ENCODE data around the gene FOSB. TPM values are rescaled to one million over a fixed set of nuclear protein-coding genes. Genes with fewer than 3 reads are reported as not detected.
A peak's percentile ranks its signal among the peaks of the same experiment; 100 is the strongest.

FOSB gene
- total RNA-seq, 1 experiment from 2014 or later: 1.6 TPM

DNA sequence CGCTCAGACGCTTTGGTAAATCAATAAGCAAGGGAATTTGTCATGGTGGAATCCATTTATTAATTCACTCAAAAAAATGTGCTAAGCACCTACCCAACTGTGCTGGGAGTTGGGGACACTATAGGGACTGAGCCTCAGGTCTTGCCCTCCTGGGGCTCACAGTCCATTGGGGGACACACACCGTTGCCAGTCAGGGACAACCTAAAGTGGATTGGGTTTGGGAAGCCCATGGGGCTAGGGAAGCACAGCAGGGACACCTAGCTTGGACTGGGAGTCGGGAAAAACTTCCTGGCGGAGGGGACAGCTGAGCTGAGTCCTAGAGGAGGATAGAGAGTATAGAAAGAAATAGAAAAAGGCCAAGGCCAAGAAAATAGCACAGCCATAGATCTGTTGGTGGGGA, 8.5 kb downstream of the FOSB start:
- DNase-seq: no peak
- H3K27me3 ChIP-seq (ENCODE audit: control insufficient read depth, insufficient read depth, low read length): peaks cover 12% of the 10 kb centered on the region; the same call in 1 of the 2 replicates
- no peak overlapping the region for H3K4me3 ChIP-seq (ENCODE audit: insufficient read depth, low read depth, low read length)
- no peaks in the 10 kb centered on the region for H3K36me3 ChIP-seq (replicated peaks; ENCODE audit: control insufficient read depth, insufficient read depth, low read length)

DNA sequence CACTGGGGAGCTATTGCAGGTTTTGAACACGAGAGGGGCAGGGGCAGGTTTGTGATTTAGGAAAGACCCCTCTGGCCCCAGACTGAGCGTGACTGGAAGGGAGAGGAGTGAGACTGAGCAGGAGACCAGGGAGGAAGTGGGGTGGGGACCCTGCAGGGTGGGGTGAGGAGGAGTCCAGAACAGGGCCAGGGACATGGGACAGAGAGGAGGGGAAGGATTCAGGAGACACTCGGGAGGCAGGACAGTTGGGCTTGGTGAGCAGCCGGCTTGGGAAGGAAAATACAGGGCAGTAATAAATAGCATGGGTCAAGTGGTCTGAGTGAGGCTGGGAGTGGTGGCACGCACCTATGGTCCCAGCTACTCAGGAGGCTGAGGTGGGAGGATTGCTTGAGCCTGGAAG, 9.4 kb downstream of the FOSB start:
- DNase-seq: no peak
- Histone ChIP-seq H3K27me3 (ENCODE audit: control insufficient read depth, insufficient read depth, low read length) (peaks cover 9% of the 10 kb centered on the region; the same call in 1 of the 2 replicates), H3K4me3 (ENCODE audit: insufficient read depth, low read depth, low read length) (no peak overlapping the region), H3K36me3 (replicated peaks; ENCODE audit: control insufficient read depth, insufficient read depth, low read length) (no peaks in the 10 kb centered on the region)

DNA sequence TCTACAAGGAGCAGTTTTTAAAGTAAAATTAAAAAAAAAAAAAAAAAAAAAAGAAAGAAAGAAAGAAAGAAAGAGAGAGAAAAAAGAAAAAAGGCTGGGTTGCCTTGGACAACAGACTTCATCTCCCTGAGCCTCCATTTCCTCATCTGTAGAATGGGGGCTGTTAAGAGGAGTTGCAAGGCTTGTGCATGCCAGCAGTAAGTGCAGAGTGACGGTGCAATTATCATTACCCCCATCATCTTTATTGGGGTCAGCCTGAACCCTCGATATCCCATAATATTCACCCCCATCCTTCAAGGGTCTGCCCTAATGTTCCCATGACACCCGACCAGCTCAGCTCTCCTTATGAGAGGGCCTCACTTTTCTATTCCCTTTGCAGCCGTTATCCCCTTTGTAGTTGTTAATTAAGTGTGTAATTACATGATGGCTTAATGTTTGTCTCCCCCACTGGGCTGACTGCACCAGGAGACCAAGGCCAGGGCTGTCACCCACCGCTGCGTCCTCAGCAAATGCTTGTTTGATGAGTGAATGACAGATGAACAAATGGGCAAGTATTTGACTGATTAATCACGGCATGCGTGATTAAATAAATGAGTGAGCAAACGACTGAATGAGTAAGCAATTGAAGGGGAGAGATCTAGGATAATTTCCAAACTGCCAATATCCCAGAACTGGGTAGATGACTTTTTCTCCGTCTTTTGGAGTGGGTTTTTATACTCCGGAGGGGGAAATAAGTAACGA, 10.1 kb downstream of the FOSB start:
- no peak for DNase-seq
- Histone ChIP-seq H3K36me3 (replicated peaks; ENCODE audit: control insufficient read depth, insufficient read depth, low read length) (no peaks in the 10 kb centered on the region), H3K27me3 (ENCODE audit: control insufficient read depth, insufficient read depth, low read length) (peaks cover 2% of the 10 kb centered on the region; the same call in 1 of the 2 replicates), H3K4me3 (ENCODE audit: insufficient read depth, low read depth, low read length) (peak overlapping the region; percentile 66)

DNA sequence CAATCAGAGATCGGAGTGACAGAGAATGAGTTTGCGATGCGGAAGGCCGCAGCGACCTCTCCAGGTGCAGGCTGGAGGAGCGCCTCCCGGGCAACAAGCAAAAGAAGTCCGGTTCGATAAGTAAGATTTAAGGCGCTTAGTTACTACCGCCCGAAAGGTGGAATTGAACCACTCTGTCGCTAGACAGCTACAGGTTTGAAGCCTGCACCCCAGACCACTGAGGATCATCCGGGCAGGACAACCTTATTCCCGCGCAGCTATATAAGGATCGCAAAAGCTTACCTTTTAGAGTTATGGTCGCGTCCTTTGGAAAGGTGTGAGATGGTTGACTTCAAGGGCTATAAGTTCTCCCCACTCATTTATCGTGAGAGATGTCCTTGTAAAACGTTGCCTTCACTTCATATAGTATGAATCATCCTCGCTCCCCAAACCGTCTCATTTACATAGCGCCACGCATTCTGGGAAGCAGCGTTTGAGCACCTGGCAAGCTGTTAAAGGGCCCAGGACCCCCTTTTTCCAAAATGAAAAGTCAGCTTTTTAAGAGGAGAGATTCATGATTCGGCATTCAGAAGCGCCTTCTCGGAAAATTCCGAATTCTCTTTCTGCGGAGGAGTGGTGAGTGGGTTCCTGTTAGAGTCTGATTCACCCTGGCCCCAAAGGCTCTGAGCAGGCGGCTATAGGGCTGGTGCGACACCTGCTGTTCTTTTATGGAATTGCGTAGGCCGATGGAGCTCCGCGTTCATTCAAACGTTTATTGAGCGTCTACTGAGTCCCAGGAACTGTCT, 10.8 kb downstream of the FOSB start:
- H3K4me3 ChIP-seq (ENCODE audit: insufficient read depth, low read depth, low read length): peak overlapping the region; percentile 66
- no peaks in the 10 kb centered on the region for H3K27me3 ChIP-seq (ENCODE audit: control insufficient read depth, insufficient read depth, low read length)
- peak; percentile 87 for DNase-seq
- no peaks in the 10 kb centered on the region for H3K36me3 ChIP-seq (replicated peaks; ENCODE audit: control insufficient read depth, insufficient read depth, low read length)

DNA sequence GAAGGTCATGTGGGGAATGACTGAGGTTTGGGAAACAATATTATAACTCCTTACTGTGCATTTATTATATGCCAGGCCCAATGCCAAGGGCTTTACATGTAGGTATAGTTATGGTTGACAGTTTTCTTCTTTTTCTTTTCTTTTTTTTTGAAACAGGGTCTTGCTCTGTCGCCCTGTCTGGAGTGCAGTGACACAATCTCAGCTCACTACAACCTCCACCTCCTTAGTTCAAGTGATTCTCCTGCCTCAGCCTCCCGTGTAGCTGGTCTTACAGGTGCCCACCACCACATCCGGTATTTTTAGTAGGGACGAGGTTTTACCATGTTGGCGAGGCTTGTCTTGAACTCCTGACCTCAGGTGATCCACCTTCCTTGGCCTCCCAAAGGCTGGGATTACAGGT, 15.2 kb downstream of the FOSB start:
- no peaks in the 10 kb centered on the region for H3K27me3 ChIP-seq (ENCODE audit: control insufficient read depth, insufficient read depth, low read length)
- no peak for DNase-seq

DNA sequence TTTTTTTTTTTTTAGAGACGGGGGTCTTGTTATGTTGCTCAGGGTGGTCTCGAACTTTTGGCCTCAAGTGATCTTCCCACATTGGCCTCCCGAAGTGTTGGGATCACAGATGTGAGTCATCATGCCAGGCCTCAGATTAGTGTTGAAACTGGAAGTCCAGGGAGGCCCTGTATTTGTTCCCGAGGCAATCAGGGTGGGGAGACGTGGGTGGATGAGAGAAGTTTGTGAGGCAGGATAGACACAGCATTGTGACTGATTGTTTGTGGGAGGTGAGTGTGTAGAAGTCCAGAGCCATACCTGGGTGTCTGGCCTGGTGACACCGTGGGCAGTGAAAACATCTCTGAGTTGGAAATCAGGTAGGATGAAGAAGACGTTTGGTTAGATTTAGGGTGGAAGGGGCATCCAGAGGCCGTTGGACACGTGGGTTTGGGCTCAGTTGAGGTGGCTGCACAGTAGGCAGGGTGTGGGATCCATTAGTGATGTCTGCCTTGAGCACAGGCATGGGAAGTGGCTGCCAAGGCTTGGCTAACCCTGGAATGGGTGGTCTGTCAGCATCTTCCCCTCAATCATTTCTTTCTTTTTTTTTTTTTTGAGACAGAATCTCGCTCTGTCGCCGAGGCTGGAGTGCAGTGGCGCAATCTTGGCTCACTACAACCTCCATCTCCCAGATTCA, 16.6 kb downstream of the FOSB start:
- H3K4me3 ChIP-seq (ENCODE audit: insufficient read depth, low read depth, low read length): no peak overlapping the region
- peaks cover 1% of the 10 kb centered on the region; the same call in 1 of the 2 replicates for H3K36me3 ChIP-seq (replicated peaks; ENCODE audit: control insufficient read depth, insufficient read depth, low read length)
- no peak for DNase-seq
- no peaks in the 10 kb centered on the region for H3K27me3 ChIP-seq (ENCODE audit: control insufficient read depth, insufficient read depth, low read length)

More for the DNA sequence above, 15.2 kb downstream of the FOSB start:
- Histone ChIP-seq H3K36me3 (replicated peaks; ENCODE audit: control insufficient read depth, insufficient read depth, low read length) (no peaks in the 10 kb centered on the region), H3K4me3 (ENCODE audit: insufficient read depth, low read depth, low read length) (no peak overlapping the region)

DNA sequence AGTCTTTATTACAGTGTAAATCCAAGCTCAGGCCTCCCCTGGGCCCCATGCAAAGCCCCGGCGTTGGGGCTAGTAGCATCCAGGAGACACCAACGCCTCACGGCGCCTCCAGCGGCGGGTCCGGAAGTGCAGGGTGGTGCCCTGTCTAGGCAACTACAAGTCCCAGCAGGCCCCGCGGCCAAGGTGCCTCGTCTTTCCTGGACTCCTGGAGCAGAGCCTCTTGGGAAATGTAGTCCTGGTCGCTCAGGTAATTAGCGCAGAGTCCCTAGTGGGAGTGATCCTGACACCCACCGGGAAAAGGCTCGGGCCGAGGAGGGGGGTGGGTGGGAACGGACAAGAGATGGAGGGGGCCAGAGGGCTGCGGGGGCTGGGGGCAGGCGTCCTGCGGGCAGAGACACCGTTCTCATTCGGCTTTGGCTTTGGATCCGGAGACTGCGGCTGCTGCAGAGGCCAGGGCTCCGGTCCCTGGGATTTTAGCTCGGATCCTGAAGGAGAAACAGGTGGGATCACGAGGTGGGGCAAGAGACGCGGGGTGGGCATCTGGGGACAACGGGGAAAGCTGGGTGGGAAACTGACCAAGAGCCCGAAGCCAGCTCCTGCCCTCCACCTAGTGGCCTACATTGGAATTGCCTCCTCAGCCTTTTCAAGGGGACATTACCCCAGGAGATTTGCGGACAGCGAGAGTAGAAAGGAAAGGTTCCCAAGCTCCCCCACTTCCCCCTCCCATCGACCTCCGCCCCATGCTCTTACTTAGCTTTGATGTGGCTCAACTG, 17.7 kb downstream of the FOSB start:
- DNase-seq: peak; percentile 95
- Histone ChIP-seq H3K36me3 (replicated peaks; ENCODE audit: control insufficient read depth, insufficient read depth, low read length) (peaks cover 1% of the 10 kb centered on the region; the same call in 1 of the 2 replicates), H3K4me3 (ENCODE audit: insufficient read depth, low read depth, low read length) (peak overlapping the region; percentile 61), H3K27me3 (ENCODE audit: control insufficient read depth, insufficient read depth, low read length) (no peaks in the 10 kb centered on the region)

DNA sequence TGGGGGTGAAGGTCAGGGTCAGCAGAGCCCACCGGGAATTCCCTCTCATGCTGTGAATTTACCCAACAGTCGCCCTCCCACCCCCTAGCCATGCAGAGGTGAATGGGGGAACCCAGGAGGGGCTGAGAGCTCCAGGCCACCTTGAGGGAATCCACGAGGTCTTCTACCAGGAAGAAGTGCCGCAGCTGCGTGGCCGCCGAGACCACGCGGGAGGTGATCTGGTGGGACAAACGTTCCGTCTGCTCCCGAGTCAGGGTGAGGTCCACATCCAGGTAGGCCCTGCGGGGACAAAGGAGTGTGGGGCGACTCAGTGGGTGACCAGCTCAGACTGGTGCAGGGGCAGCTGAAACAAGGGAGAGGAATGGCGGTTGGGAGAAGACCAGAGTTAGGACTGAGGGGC, 20.9 kb downstream of the FOSB start:
- no peak overlapping the region for H3K4me3 ChIP-seq (ENCODE audit: insufficient read depth, low read depth, low read length)
- peaks cover 1% of the 10 kb centered on the region; the same call in 1 of the 2 replicates for H3K36me3 ChIP-seq (replicated peaks; ENCODE audit: control insufficient read depth, insufficient read depth, low read length)
- DNase-seq: no peak
- no peaks in the 10 kb centered on the region for H3K27me3 ChIP-seq (ENCODE audit: control insufficient read depth, insufficient read depth, low read length)

DNA sequence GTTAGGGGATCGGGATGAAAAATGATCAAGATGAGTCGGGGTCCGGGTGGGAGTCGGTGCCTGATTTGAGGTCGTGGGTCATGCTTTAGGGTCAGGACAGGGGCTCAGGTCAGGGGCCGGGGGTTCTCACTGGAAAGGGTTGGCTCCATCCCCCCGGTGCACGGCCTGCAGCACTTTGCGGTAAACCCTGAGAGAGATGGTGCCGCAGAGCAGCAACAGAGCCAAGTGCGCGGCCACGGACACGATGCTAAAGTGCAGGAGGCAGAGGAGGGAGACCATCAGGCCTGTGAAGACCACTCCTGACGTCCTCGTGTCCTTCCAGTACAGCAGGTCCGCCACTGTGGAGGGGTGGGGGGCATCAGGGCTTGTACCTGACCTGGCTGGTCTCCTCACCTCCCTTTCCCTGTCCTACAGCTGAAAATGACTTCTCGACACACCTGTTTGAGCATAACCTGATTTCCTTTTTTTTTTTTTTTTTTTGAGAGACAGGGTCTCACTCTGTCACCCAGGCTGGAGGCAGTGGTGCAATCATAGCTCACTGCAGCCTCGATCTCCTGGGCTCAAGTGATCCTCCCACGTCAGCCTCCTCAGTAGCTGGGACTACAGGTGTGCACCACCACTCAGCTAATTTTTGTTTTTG, 21.5 kb downstream of the FOSB start:
- no peak overlapping the region for H3K4me3 ChIP-seq (ENCODE audit: insufficient read depth, low read depth, low read length)
- DNase-seq: no peak
- H3K36me3 ChIP-seq (replicated peaks; ENCODE audit: control insufficient read depth, insufficient read depth, low read length): peaks cover 1% of the 10 kb centered on the region
- no peaks in the 10 kb centered on the region for H3K27me3 ChIP-seq (ENCODE audit: control insufficient read depth, insufficient read depth, low read length)

DNA sequence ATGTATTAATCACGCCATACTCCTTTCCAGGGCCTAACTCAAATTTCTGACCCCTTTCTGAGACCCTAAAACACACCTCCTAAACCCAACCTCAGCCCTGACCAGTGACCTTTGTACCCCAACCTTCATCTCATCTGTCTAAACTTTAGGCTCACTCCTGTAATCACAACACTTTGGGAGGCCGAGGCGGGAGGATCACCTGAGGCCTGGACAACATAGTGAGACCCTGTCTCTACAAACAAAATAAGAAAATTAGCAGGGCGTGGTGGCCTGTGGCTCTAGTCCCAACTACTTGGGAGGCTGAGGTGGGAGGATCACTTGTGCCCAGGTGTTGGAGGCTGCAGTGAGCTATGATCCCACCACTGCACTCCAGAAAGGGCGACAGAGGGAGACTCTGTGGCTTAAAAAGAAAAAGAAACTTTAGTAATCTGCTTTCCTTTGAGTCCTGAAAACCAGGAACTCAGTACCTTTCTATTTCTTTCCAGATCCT, 24.4 kb downstream of the FOSB start:
- Histone ChIP-seq H3K27me3 (ENCODE audit: control insufficient read depth, insufficient read depth, low read length) (peaks cover 5% of the 10 kb centered on the region; the same call in 1 of the 2 replicates), H3K36me3 (replicated peaks; ENCODE audit: control insufficient read depth, insufficient read depth, low read length) (peaks cover 1% of the 10 kb centered on the region), H3K4me3 (ENCODE audit: insufficient read depth, low read depth, low read length) (peak overlapping the region; percentile 16)
- DNase-seq: no peak

DNA sequence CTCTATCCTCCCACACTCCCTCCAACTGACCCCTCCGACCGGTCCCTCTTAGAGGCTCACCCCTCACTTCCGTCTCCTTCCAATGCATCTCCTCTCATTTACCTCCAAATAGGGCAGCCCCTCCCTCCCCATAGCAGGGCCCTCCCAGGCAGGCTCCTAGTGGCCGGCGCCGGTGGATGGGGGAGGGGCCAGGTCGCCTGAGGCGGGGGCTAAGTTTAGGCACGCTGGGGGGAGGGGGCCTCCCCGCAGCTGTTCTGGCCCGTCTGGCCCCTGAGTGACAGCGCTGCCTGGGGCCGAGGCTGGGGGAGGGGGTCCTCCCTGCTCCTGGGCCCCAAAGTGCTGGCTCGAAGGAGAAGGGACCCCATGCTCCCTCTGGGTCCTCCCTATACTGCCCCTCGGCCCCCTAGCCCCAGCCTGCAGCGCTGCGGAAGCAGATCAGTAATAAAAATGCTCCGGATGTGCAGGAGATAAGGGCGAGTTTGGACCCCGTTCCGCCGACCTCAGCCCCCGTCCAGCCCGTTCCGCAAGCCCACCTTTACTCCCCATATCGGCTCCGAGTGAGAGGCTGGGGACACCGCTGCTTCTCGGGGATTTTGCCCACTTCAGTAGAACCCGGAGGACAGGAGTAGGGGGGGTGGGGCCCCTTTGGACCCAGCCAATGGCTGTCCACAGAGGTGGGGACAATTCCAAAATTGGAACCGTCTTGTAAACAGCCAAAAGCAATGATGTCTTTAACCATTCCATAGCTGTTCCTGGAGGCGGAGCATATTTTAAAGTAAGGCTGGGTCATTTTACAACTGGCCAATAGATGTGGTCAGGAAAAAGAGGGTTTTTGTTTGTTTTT, 25.1 kb downstream of the FOSB start:
- H3K36me3 ChIP-seq (replicated peaks; ENCODE audit: control insufficient read depth, insufficient read depth, low read length): peaks cover 1% of the 10 kb centered on the region

DNA sequence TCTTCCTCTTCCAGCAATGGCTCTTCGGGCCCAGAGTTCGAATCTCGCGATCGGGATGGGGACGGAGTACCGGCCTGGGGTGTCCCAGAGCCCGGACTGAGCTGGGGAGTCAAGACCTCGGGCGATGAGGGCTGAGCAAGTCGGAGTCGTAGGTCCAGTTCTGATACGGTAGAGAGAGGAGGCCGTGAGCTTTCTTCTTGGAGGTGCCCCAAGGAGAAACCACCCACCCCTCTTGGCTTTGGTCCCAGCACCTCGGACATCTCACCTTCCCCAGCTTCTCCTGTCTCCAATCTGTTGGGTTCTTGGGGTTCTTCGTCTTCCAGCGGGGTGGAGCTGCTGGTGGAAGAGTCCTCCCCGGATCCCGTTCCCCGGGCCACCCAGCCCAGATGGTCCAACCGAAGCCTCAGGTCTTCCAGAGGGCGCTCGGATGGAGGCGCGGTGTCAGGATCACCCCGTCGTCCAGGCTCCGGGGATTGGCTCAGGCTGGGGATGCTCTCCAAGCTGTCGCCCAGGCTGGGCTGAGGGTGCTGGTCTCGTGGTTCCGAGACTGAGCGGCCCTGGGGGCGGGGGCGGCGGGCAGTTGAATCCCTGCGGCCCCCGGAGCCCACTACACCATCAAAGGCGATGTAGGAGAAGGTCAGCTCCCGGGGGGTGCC, 26.6 kb downstream of the FOSB start:
- Histone ChIP-seq H3K36me3 (replicated peaks; ENCODE audit: control insufficient read depth, insufficient read depth, low read length) (no peaks in the 10 kb centered on the region; the same call in none of the 2 replicates), H3K4me3 (ENCODE audit: insufficient read depth, low read depth, low read length) (no peak overlapping the region), H3K27me3 (ENCODE audit: control insufficient read depth, insufficient read depth, low read length) (peaks cover 24% of the 10 kb centered on the region)
- DNase-seq: no peak

More for the DNA sequence above, 25.1 kb downstream of the FOSB start:
- H3K27me3 ChIP-seq (ENCODE audit: control insufficient read depth, insufficient read depth, low read length): peaks cover 10% of the 10 kb centered on the region; the same call in 1 of the 2 replicates
- peak; percentile 97 for DNase-seq
- peak overlapping the region; percentile 53 for H3K4me3 ChIP-seq (ENCODE audit: insufficient read depth, low read depth, low read length)

Data from H7 (cell line).